ENCODE measurements around the gene EVPL.
"Not testable (repeated sequence)": the region's sequence is repeated elsewhere in the genome, so short reads cannot be mapped to it uniquely, and the experiment has no call there.

Gene EVPL

GRCh38 chr17:75985986-75986385, 41.1 kb downstream of the EVPL start:
- peaks cover 25% of the 10 kb centered on the region for H3K4me1 ChIP-seq (ENCODE audit: insufficient read depth, low read length)
- no peak overlapping the region for H3K9ac ChIP-seq (ENCODE audit: low read depth, low read length)
- no peaks in the 10 kb centered on the region for H3K36me3 ChIP-seq (ENCODE audit: insufficient read depth, low read length)
- no peaks in the 10 kb centered on the region for H3K9me3 ChIP-seq (ENCODE audit: control insufficient read depth, insufficient read depth, low read length)

- Histone ChIP-seq H3K36me3 (ENCODE audit: insufficient read depth, low read length) (no peaks in the 10 kb centered on the region), H3K4me1 (ENCODE audit: insufficient read depth, low read length) (peaks cover 25% of the 10 kb centered on the region), H3K9me3 (ENCODE audit: control insufficient read depth, insufficient read depth, low read length) (no peaks in the 10 kb centered on the region), H3K9ac (ENCODE audit: low read depth, low read length) (peak overlapping the region; percentile 28; the same call in 1 of the 2 replicates)
These were observed 43.5 kb downstream of the EVPL start for GRCh38 chr17:75983501-75984181.

- peaks cover 27% of the 10 kb centered on the region for H3K4me1 ChIP-seq (ENCODE audit: insufficient read depth, low read length)
- no peak overlapping the region for H3K9ac ChIP-seq (ENCODE audit: low read depth, low read length)
These were observed 46.0 kb downstream of the EVPL start for GRCh38 chr17:75981019-75981615.

GRCh38 chr17:75980188-75981018, 46.7 kb downstream of the EVPL start:
- peaks cover 4% of the 10 kb centered on the region; the same call in 1 of the 2 replicates for H3K36me3 ChIP-seq (ENCODE audit: insufficient read depth, low read length)
- H3K9ac ChIP-seq (ENCODE audit: low read depth, low read length) = peak overlapping the region; percentile 97
- peaks cover 30% of the 10 kb centered on the region for H3K4me1 ChIP-seq (ENCODE audit: insufficient read depth, low read length)
- no peaks in the 10 kb centered on the region for H3K9me3 ChIP-seq (ENCODE audit: control insufficient read depth, insufficient read depth, low read length)

More at GRCh38 chr17:75981019-75981615, 46.0 kb downstream of the EVPL start:
- Histone ChIP-seq H3K36me3 (ENCODE audit: insufficient read depth, low read length) (0 out of 2 replicates have a peak, but pooled peaks cover under 1% of the 10 kb centered on the region), H3K9me3 (ENCODE audit: control insufficient read depth, insufficient read depth, low read length) (no peaks in the 10 kb centered on the region)

- Histone ChIP-seq H3K9me3 (ENCODE audit: control insufficient read depth, insufficient read depth, low read length) (no peaks in the 10 kb centered on the region), H3K4me1 (ENCODE audit: insufficient read depth, low read length) (peaks cover 29% of the 10 kb centered on the region), H3K9ac (ENCODE audit: low read depth, low read length) (peak overlapping the region; percentile 97), H3K36me3 (ENCODE audit: insufficient read depth, low read length) (peaks cover 4% of the 10 kb centered on the region; the same call in 1 of the 2 replicates)
These were observed 47.4 kb downstream of the EVPL start for GRCh38 chr17:75979705-75980187.

GRCh38 chr17:75978938-75979704, 48.0 kb downstream of the EVPL start, which contains the start of the genes ACOX1 and TEN1:
ACOX1 (minus strand) TSS chr17:75979166; CDS start chr17:75979073, 93 bp downstream.
TEN1 (plus strand) TSS chr17:75979240; CDS start chr17:75986193, 6,953 bp downstream.
- Histone ChIP-seq H3K9ac (ENCODE audit: low read depth, low read length) (peak within 1 kb of the TSS; percentile 97), H3K9me3 (ENCODE audit: control insufficient read depth, insufficient read depth, low read length) (no peaks in the 10 kb centered on the region), H3K4me1 (ENCODE audit: insufficient read depth, low read length) (peaks cover 22% of the 10 kb centered on the region), H3K36me3 (ENCODE audit: insufficient read depth, low read length) (peaks cover 4% of the 10 kb centered on the region; the same call in 1 of the 2 replicates)

GRCh38 chr17:75976175-75976848, 50.8 kb downstream of the EVPL start:
- Histone ChIP-seq H3K9ac (ENCODE audit: low read depth, low read length) (no peak overlapping the region; the same call in 1 of the 2 replicates), H3K9me3 (ENCODE audit: control insufficient read depth, insufficient read depth, low read length) (no peaks in the 10 kb centered on the region), H3K36me3 (ENCODE audit: insufficient read depth, low read length) (peaks cover 4% of the 10 kb centered on the region; the same call in 1 of the 2 replicates), H3K4me1 (ENCODE audit: insufficient read depth, low read length) (peaks cover 5% of the 10 kb centered on the region; the same call in 1 of the 2 replicates)

- H3K9ac ChIP-seq (ENCODE audit: low read depth, low read length) = no peak overlapping the region
- no peaks in the 10 kb centered on the region for H3K9me3 ChIP-seq (ENCODE audit: control insufficient read depth, insufficient read depth, low read length)
- H3K4me1 ChIP-seq (ENCODE audit: insufficient read depth, low read length) = 0 out of 2 replicates have a peak, but pooled peaks cover 5% of the 10 kb centered on the region
- H3K36me3 ChIP-seq (ENCODE audit: insufficient read depth, low read length) = peaks cover 4% of the 10 kb centered on the region; the same call in 1 of the 2 replicates
These were observed 51.3 kb downstream of the EVPL start for GRCh38 chr17:75975757-75976174.

GRCh38 chr17:75975187-75975586, 51.9 kb downstream of the EVPL start:
- not testable (repeated sequence) for H3K9ac ChIP-seq (ENCODE audit: low read depth, low read length); H3K4me1 ChIP-seq (ENCODE audit: insufficient read depth, low read length); H3K36me3 ChIP-seq (ENCODE audit: insufficient read depth, low read length); H3K9me3 ChIP-seq (ENCODE audit: control insufficient read depth, insufficient read depth, low read length)

GRCh38 chr17:75970626-75971025, 56.5 kb downstream of the EVPL start:
- H3K36me3 ChIP-seq (ENCODE audit: insufficient read depth, low read length) = no peaks in the 10 kb centered on the region; the same call in 1 of the 2 replicates
- no peaks in the 10 kb centered on the region for H3K4me1 ChIP-seq (ENCODE audit: insufficient read depth, low read length)
- H3K9ac ChIP-seq (ENCODE audit: low read depth, low read length) = no peak overlapping the region

GRCh38 chr17:75970011-75970523, 57.0 kb downstream of the EVPL start:
- no peaks in the 10 kb centered on the region for H3K9me3 ChIP-seq (ENCODE audit: control insufficient read depth, insufficient read depth, low read length)
- no peaks in the 10 kb centered on the region for H3K4me1 ChIP-seq (ENCODE audit: insufficient read depth, low read length)
- H3K36me3 ChIP-seq (ENCODE audit: insufficient read depth, low read length) = no peaks in the 10 kb centered on the region; the same call in 1 of the 2 replicates
- no peak overlapping the region for H3K9ac ChIP-seq (ENCODE audit: low read depth, low read length)

More at GRCh38 chr17:75970626-75971025, 56.5 kb downstream of the EVPL start:
- H3K9me3 ChIP-seq (ENCODE audit: control insufficient read depth, insufficient read depth, low read length) = no peaks in the 10 kb centered on the region

- not testable (repeated sequence) for H3K9ac ChIP-seq (ENCODE audit: low read depth, low read length); H3K4me1 ChIP-seq (ENCODE audit: insufficient read depth, low read length); H3K36me3 ChIP-seq (ENCODE audit: insufficient read depth, low read length); H3K9me3 ChIP-seq (ENCODE audit: control insufficient read depth, insufficient read depth, low read length)
These were observed 58.1 kb downstream of the EVPL start for GRCh38 chr17:75969044-75969443.

GRCh38 chr17:75965468-75965867, 61.6 kb downstream of the EVPL start:
- Histone ChIP-seq H3K36me3 (ENCODE audit: insufficient read depth, low read length) (no peaks in the 10 kb centered on the region), H3K9ac (ENCODE audit: low read depth, low read length) (no peak overlapping the region), H3K4me1 (ENCODE audit: insufficient read depth, low read length) (no peaks in the 10 kb centered on the region), H3K9me3 (ENCODE audit: control insufficient read depth, insufficient read depth, low read length) (no peaks in the 10 kb centered on the region)
